Measurements from ENCODE around the gene C16orf74.

The C16orf74 gene

GRCh38 chr16:85689950-85690320 is 61.0 kb downstream of the C16orf74 start:
- no peak for DNase-seq

GRCh38 chr16:85689285-85689949 is 61.5 kb downstream of the C16orf74 start:
- peak; percentile 65 for DNase-seq

GRCh38 chr16:85688586-85689284 is 62.2 kb downstream of the C16orf74 start, which contains the start of gene GINS2:
GINS2 (minus strand) TSS chr16:85688954; CDS start chr16:85688898, 56 bp downstream.
- peak; percentile 89 for DNase-seq

- no peak for DNase-seq
Measured at GRCh38 chr16:85687651-85688471, 63.0 kb downstream of the C16orf74 start.

GRCh38 chr16:85686912-85687591 is 63.8 kb downstream of the C16orf74 start:
- DNase-seq = no peak

GRCh38 chr16:85685251-85685650 is 65.6 kb downstream of the C16orf74 start:
- no peak for DNase-seq

- DNase-seq = peak; percentile 21
Measured at GRCh38 chr16:85683363-85683762, 67.5 kb downstream of the C16orf74 start.

GRCh38 chr16:85682516-85682915 is 68.4 kb downstream of the C16orf74 start:
- no peak for DNase-seq

GRCh38 chr16:85681255-85681654 is 69.6 kb downstream of the C16orf74 start:
- DNase-seq = peak; percentile 51

GRCh38 chr16:85680352-85680944 is 70.4 kb downstream of the C16orf74 start:
- DNase-seq = no peak

- DNase-seq = no peak
Measured at GRCh38 chr16:85679870-85680269, 71.0 kb downstream of the C16orf74 start.

GRCh38 chr16:85678821-85679220 is 72.1 kb downstream of the C16orf74 start:
- DNase-seq = no peak

- no peak for DNase-seq
Measured at GRCh38 chr16:85678016-85678415, 72.9 kb downstream of the C16orf74 start.

- no peak for DNase-seq
Measured at GRCh38 chr16:85677383-85677967, 73.4 kb downstream of the C16orf74 start.

- DNase-seq = no peak
Measured at GRCh38 chr16:85676466-85676865, 74.4 kb downstream of the C16orf74 start.

- peak; percentile 9 for DNase-seq
Measured at GRCh38 chr16:85675251-85675874, 75.5 kb downstream of the C16orf74 start.

- DNase-seq = no peak
Measured at GRCh38 chr16:85674828-85675227, 76.1 kb downstream of the C16orf74 start.

- DNase-seq = no peak
Measured at GRCh38 chr16:85674418-85674755, 76.5 kb downstream of the C16orf74 start.

- DNase-seq = peak; percentile 68
Measured at GRCh38 chr16:85673529-85674417, 77.1 kb downstream of the C16orf74 start.

GRCh38 chr16:85670840-85671239 is 80.1 kb downstream of the C16orf74 start:
- no peak for DNase-seq

Data from DMS153 (cell line).